ENCODE data around the gene MUC5AC. TPM values are rescaled to one million over a fixed set of nuclear protein-coding genes. Genes with fewer than 3 reads are reported as not detected.
"Not testable (repeated sequence)": the region's sequence is repeated elsewhere in the genome, so short reads cannot be mapped to it uniquely, and the experiment has no call there.

Gene MUC5AC
- total and polyA plus RNA-seq, 4 donors: not detected

DNA sequence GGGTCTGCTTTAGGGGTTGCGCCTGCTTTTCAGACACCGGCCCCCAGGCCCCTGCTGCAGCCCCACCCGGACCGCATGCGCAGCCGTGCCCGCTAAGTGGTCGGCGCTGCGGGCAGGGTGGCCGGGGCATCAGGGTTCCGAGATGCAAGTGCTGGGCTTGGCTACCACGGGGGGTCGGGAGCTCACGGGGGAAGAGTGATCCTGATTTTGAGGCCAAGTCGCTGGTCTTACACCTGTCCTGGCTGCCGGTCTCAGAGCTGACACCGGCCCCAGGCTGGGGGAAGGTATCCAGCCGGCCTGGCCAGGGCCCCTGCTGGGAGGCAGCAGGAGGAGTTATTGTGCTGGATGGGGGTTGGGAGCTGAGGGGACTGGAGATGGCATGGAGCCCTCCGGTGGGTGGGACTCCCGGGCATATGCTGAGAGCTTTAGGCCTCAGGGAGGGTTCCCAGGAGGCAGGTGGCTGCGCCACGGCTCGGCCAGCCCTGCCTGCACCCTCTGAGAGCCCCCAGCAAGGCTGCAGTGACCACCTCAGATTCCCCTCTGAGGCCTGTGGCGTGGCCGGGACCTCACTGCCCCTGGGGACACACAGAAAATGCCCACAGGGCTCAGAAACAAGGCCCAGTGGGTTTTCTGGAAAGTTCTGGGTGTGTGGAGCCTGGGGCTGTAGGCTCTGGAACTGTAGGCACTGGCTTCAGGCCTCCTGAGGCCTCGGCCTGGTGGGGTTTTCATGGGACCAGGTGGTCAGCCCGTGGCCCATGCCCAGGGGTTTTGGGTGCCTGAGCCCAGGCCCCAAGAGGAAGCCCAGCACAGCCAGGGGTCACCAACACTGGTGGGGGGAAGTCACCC, 4.4 kb upstream of the MUC5AC start:
- no peak for DNase-seq (ENCODE audit: low spot score)
- H3K27ac ChIP-seq (ENCODE audit: low read depth in 1 of 2, low read length in 2 of 2): no peak overlapping the region
- WGBS: 91% methylated on average over 28 of the region's 28 CpGs
- TF ChIP-seq FOXA1 (IDR thresholded peaks at IDR 0.05): no peak
- no peak overlapping the region for H3K9ac ChIP-seq (ENCODE audit: low read depth in 1 of 2, low read length in 2 of 2)
- H3K4me1 ChIP-seq (ENCODE audit: control insufficient read depth in 4 of 4, insufficient read depth in 4 of 4, low read length in 3 of 4): peaks cover 0 to 8% (median 1%) of the 10 kb centered on the region in 4 donors
- no peaks in the 10 kb centered on the region for H3K9me3 ChIP-seq (ENCODE audit: control insufficient read depth in 4 of 4, low read length in 3 of 4)
- no peaks in the 10 kb centered on the region for H3K36me3 ChIP-seq (ENCODE audit: control insufficient read depth in 4 of 4, insufficient read depth in 3 of 4, low read depth in 1 of 4, low read length in 3 of 4)
- no peak overlapping the region for H3K4me3 ChIP-seq (ENCODE audit: low read depth in 1 of 3, low read length in 3 of 3)
- H3K27me3 ChIP-seq (ENCODE audit: control insufficient read depth in 4 of 4, insufficient read depth in 4 of 4, low read length in 3 of 4): no peaks in the 10 kb centered on the region

DNA sequence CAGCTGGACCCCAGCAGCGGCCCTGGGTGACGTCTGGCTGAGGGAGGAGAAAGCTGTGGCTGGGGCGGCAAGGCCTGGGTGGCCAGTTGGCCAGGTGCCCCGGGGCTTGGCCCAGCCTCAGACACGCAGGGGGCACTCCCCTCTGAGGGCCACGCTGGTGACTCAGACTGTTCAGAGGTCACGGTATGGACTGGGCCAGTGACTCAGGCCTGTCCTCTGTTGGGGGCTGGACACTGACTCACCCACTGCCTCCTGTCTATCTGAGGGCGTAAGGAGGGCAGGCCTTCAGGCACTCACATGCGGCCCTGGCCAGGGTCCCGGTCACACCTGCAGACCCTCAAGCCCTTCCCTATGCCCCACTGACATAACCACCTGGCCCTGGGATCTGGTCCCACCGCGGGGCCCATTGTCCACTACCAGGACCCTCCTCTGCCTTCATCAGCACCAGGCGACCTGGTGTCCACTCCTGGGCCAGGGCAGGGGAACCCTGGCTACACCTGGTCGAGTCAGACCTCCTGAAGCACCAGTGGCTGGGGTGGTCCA, 3.7 kb upstream of the MUC5AC start:
- peaks cover 0 to 8% (median 1%) of the 10 kb centered on the region in 4 donors for H3K4me1 ChIP-seq (ENCODE audit: control insufficient read depth in 4 of 4, insufficient read depth in 4 of 4, low read length in 3 of 4)
- WGBS: 72% methylated on average over 14 of the region's 14 CpGs
- TF ChIP-seq JUND (IDR thresholded peaks at IDR 0.05) (peak in 1 of 2 donors; percentile 97), HNF4A (conservative IDR thresholded peaks at IDR 0.05) (peak; percentile 17 to 63), GABPA (IDR thresholded peaks at IDR 0.05 in 1 of 2, conservative IDR thresholded peaks at IDR 0.05 in 1 of 2) (no peak)
- no peak overlapping the region for H3K4me3 ChIP-seq (ENCODE audit: low read depth in 1 of 3, low read length in 3 of 3)
- H3K9ac ChIP-seq (ENCODE audit: low read depth in 1 of 2, low read length in 2 of 2): no peak overlapping the region
- no peaks in the 10 kb centered on the region for H3K36me3 ChIP-seq (ENCODE audit: control insufficient read depth in 4 of 4, insufficient read depth in 3 of 4, low read depth in 1 of 4, low read length in 3 of 4)
- no peak for DNase-seq (ENCODE audit: low spot score)
- H3K9me3 ChIP-seq (ENCODE audit: control insufficient read depth in 4 of 4, low read length in 3 of 4): no peaks in the 10 kb centered on the region
- no peak overlapping the region for H3K27ac ChIP-seq (ENCODE audit: low read depth in 1 of 2, low read length in 2 of 2)
- H3K27me3 ChIP-seq (ENCODE audit: control insufficient read depth in 4 of 4, insufficient read depth in 4 of 4, low read length in 3 of 4): no peaks in the 10 kb centered on the region

- not testable (repeated sequence) for DNase-seq (ENCODE audit: low spot score); H3K9me3 ChIP-seq (ENCODE audit: control insufficient read depth in 4 of 4, low read length in 3 of 4); H3K4me1 ChIP-seq (ENCODE audit: control insufficient read depth in 4 of 4, insufficient read depth in 4 of 4, low read length in 3 of 4); H3K27me3 ChIP-seq (ENCODE audit: control insufficient read depth in 4 of 4, insufficient read depth in 4 of 4, low read length in 3 of 4); H3K36me3 ChIP-seq (ENCODE audit: control insufficient read depth in 4 of 4, insufficient read depth in 3 of 4, low read depth in 1 of 4, low read length in 3 of 4); H3K4me3 ChIP-seq (ENCODE audit: low read depth in 1 of 3, low read length in 3 of 3); H3K9ac ChIP-seq (ENCODE audit: low read depth in 1 of 2, low read length in 2 of 2); H3K27ac ChIP-seq (ENCODE audit: low read depth in 1 of 2, low read length in 2 of 2)
- 100% methylated on average over 1 of the region's 3 CpGs for WGBS
Observed at GRCh38 chr11:1154656-1155055, 3.1 kb upstream of the MUC5AC start.

GRCh38 chr11:1155274-1155693, 2.5 kb upstream of the MUC5AC start:
- Histone ChIP-seq H3K4me1 (ENCODE audit: control insufficient read depth in 4 of 4, insufficient read depth in 4 of 4, low read length in 3 of 4) (peaks cover 0 to 8% (median 1%) of the 10 kb centered on the region in 4 donors), H3K36me3 (ENCODE audit: control insufficient read depth in 4 of 4, insufficient read depth in 3 of 4, low read depth in 1 of 4, low read length in 3 of 4) (no peaks in the 10 kb centered on the region), H3K9ac (ENCODE audit: low read depth in 1 of 2, low read length in 2 of 2) (no peak overlapping the region), H3K27me3 (ENCODE audit: control insufficient read depth in 4 of 4, insufficient read depth in 4 of 4, low read length in 3 of 4) (no peaks in the 10 kb centered on the region), H3K4me3 (ENCODE audit: low read depth in 1 of 3, low read length in 3 of 3) (no peak overlapping the region), H3K9me3 (ENCODE audit: control insufficient read depth in 4 of 4, low read length in 3 of 4) (no peaks in the 10 kb centered on the region), H3K27ac (ENCODE audit: low read depth in 1 of 2, low read length in 2 of 2) (no peak overlapping the region)
- no peak for DNase-seq (ENCODE audit: low spot score)
- TF ChIP-seq FOXA1 (IDR thresholded peaks at IDR 0.05) (no peak), JUND (IDR thresholded peaks at IDR 0.05) (no peak), FOXA2 (IDR thresholded peaks at IDR 0.05) (no peak), ZBTB33 (IDR thresholded peaks at IDR 0.05) (no peak), GABPA (IDR thresholded peaks at IDR 0.05 in 1 of 2, conservative IDR thresholded peaks at IDR 0.05 in 1 of 2) (no peak)
